COLO668 (cell line): Measurements from ENCODE around the gene GOLPH3.
A peak's percentile ranks its signal among the peaks of the same experiment; 100 is the strongest.

Source experiments
- DNase-seq: peaks from one replicate; lab custom pipeline; 2025; ENCODE audit not compliant: unreplicated experiment; lab: John Stamatoyannopoulos, UW

GOLPH3 gene

DNA sequence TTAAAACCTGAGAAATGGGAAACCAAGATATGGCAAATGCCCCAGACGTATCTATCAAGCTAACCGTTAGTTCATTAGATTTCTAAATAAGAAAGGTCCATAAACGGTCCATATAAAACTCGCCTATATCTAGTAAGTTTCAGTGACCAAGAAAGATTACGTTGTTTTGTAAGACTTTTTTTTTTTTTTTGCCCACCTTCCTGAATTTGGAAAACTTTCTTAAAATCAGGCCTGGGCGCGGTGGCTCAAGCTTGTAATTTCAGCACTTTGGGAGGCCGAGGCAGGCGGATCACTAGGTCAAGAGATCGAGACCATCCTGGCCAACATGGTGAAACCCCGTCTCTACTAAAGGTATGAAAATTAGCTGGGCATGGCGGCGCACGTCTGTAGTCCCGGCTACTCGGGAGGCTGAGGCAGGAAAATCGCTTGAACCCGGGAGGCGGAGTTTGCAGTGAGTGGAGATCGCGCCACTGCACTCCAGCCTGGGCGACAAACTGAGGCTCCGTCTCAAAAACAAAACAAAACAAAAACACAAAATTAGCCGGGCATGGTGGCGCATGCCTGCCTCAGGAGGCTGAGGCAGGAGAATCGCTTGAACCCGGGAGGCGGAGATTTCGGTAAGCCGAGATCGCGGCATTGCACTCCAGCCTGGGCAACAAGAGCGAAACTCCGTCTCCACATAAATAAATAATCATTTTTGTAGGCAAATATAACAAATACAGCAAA is 1.8 kb downstream of the GOLPH3 start:
- peak; percentile 22 for DNase-seq

- no peak for DNase-seq
Observed at GRCh38 chr5:32170303-32171151, 3.6 kb downstream of the GOLPH3 start.

DNA sequence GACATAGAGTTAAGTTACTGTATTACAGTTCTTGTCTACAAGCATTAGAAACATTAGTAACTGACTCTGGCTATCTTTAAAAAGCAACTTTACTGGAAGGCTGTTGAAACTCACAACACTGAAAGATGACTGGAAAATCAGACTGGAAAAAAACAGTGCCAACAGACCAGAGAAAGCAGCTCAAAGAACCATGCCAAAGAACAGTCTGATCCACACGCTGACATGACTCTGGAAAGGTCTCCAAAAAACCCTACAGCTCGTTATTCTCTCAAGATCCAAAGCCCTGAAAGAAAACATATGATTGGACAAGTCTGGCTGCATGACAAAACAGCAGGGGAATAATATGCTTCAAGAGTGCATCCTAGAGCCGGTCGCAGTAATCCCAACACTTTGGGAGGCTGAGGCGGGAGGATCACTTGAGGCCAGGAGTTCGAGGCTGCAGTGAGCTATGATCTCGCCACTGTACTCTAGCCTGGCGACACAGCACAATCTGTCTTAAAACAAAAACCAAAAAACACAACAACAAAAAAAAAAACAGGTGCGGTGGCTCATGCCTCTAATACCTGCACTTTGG is 5.6 kb downstream of the GOLPH3 start:
- no peak for DNase-seq

GRCh38 chr5:32165597-32165996 is 8.5 kb downstream of the GOLPH3 start:
- no peak for DNase-seq

DNA sequence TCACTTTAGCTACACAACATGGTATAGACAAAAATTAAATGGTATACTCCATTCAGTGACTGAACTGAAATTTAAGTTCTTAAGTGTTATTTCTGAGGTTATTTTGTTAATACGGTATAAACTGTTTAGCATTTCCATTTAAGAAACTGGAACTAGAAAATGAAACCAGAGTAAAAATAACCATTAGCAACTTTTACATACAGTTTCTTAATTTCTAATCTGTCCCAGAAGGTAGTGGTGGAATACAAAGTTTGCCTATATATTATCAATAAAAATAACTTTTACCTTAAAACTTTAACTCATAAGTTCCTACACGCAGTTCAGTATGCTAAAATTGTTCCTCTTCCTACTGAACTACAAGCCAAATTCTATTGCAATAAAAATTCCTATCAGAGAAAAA is 10.3 kb downstream of the GOLPH3 start:
- no peak for DNase-seq

DNA sequence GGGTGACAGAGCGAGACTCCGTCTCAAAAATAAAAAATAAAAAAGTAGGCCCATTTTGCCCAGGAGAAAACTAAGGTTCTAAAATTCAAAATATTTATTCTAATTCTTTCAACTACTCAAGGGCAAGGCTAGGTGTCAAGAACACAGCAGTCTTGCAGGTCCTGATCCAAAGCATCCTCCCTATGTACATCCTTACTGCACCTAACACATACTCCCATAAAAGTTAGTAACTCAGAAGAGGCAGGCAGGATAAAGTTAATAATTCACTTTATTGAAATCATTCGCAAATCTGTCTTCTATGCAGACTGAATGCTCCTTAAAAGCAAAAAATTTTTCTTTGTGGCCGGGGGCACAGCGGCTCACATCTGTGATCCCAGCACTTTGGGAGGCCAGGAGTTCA is 11.1 kb downstream of the GOLPH3 start:
- no peak for DNase-seq

- DNase-seq: no peak
Observed at GRCh38 chr5:32160228-32160627, 13.9 kb downstream of the GOLPH3 start.

DNA sequence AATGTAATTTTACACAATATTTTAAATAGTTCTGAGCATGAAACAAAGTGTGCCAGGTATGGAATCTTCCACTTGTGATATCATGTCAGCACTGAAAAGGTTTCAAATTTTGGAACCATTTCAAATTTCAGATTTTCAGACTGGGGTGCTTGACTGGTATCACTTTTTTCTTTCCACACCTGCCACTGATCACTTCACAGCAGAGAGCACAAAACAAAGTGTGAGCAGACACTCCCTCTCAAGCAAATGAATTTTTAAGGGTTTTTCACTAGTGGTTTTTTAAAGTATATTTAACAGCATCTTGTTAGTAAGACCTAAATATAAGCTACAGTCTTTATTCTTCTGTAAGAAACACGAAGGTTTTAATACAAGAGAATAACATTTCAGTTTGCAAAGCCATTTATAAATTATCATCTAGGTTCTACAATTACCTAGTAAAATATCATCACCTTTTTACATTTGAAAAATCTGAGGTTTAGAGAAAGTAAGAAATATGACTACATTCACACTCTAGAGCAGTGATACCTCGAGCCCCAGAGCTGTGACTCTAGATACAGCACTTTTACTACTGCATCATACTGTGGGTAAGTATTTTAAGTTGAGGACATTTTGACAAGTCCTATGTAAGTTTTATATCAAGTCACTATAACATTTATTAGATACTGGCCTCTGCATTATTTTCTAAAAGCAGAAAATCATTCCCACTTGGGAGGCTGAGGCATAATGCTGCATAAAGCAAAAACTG is 14.6 kb downstream of the GOLPH3 start:
- no peak for DNase-seq

DNA sequence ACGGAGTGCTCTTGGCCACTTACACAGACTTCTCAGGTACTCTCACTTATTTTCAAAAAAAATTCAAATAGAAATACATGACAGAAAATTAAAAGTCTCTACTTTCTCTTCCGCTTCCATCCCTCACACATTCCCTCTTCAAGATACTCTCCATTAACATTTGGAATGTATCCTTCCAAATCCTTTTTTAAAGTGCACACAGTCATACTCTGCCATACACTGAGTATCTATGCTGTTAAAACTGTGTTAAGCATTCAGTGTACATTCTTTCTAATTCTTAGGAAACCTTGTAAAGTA is 15.5 kb downstream of the GOLPH3 start:
- DNase-seq: no peak

DNA sequence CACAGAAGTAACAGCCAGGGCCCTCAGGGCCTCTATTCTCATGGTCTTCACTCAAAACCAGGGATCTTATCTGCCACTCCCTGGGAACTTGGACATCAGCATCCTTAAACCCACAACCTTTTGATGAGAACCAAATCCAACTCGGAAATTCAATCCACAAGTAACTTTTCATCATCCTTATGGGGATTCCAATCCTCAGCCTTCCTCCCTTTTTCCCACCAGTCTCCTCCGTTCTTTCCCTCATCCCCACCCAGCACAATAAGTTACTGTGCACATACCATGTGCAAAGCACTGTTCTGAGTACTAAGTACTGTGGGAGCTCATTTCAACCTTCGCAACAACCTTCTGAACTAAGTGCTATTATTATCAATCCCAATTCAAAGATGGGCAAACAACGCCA is 17.0 kb downstream of the GOLPH3 start:
- DNase-seq: no peak

GRCh38 chr5:32156635-32157034 is 17.5 kb downstream of the GOLPH3 start:
- DNase-seq: no peak

- no peak for DNase-seq
Observed at GRCh38 chr5:32155211-32155610, 18.9 kb downstream of the GOLPH3 start.

DNA sequence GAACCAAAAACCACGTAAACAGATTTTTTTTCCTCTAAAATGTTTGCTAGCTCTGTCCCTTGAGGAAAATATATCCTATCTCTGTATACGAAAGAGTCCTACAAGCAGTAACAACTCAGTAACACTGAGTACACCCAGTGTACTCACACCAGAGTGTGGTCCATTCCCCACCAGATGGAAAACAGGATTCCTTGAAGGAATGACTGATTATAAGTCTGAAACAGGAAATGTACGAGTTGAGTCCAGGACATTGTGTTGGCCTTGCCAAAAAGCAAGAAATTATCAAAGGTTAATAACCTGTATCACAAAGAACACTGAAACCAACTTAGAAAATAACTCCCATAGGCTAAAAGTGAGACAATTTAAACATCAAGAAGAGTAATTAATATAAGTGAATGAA is 20.4 kb downstream of the GOLPH3 start:
- DNase-seq: no peak

- DNase-seq: no peak
Observed at GRCh38 chr5:32151198-32151597, 22.9 kb downstream of the GOLPH3 start.

GRCh38 chr5:32150366-32150765 is 23.8 kb downstream of the GOLPH3 start:
- DNase-seq: no peak

GRCh38 chr5:32147959-32148358 is 26.2 kb downstream of the GOLPH3 start:
- DNase-seq: no peak

DNA sequence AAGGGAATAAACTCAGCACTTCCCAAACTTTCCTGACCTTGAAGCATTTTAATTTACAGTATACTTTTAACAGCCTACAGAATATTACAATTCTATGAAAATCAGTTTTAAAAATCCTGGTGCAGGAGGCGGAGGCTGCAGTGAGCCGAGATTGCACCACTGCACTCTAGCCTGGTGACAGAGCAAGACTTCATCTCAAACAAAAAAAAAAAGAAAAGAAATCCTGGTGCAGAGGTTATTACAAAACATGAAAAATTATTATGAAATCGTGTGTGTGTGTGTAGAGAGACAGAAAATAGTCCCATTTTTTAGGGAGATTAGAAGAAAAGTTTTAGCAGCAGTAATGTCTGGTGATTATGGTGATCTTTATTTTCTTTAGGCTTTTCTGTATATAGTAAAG is 26.9 kb downstream of the GOLPH3 start:
- no peak for DNase-seq

DNA sequence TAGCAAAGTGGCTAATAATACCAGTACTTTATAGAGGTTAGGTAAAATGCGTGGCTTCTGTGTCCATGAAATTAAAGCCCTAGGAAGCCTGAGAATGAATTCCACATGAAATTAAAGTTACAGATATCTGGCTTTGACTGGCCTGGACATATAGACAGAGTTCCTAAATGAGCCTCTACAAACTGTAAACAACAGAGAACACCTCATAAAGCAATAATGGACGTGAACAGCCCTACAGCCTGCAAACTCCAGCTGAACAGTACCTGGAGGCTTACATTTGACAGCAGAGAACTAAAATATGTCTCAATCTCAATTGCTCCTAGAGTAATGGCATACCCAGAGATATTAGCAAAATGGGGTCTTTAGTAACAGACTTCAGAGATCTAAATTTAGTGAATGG is 28.7 kb downstream of the GOLPH3 start:
- no peak for DNase-seq

DNA sequence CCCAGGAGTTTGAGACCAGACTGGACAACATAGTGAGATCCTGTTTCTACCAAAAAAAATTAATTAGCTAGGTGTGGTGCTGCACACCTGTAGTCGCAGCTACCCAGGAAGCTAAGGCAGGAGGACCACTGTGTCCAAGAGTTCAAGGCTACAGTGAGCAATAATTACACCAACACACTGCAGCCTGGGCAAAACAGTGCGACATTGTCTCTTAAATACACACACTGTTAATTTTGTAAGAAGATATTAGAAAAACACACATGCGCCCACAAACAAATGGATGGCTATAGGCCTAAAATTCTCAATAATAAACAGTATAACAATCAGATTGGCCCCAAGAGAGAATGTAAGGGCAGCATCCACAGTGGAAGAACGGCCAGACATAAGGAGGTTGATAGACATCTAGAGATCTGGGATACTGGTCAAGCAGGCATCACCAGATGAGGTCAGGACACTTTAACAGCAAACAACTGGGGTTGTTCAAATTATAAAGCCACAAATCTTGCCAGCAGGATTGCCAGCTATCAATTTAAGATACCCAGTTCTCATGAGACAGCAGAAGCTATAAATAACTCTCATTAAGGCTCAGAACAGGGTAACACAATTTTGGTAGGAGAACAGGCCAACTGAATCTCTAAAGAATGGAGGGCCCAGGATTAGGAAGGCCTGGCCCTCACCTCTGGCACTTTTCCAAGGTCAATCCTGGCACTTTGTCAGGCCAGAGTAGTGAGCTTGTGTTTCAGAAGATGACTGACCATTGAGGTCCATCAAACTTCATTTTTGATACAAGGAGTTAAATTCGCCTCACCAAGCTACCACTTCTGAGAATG is 29.5 kb downstream of the GOLPH3 start:
- no peak for DNase-seq

GRCh38 chr5:32143617-32144377 is 30.3 kb downstream of the GOLPH3 start:
- no peak for DNase-seq
